AG09319 (cell line): ENCODE results near the gene GRK1.
A peak's percentile ranks its signal among the peaks of the same experiment; 100 is the strongest.

Experiments used
- DNase-seq: peaks from one replicate; pipeline ENCODE4 v3.0.0-alpha.2; 2010; ENCODE audit warnings: low read depth; ENCODE audit errors: extremely low read depth
- TF ChIP-seq, protein P1 (sequence below): IDR thresholded peaks from 2 replicates; pipeline ENCODE4 v1.5.1; 2011; ENCODE audit warnings: low read depth, mild to moderate bottlenecking, inconsistent platforms, low read length, moderate library complexity

The GRK1 gene

DNA sequence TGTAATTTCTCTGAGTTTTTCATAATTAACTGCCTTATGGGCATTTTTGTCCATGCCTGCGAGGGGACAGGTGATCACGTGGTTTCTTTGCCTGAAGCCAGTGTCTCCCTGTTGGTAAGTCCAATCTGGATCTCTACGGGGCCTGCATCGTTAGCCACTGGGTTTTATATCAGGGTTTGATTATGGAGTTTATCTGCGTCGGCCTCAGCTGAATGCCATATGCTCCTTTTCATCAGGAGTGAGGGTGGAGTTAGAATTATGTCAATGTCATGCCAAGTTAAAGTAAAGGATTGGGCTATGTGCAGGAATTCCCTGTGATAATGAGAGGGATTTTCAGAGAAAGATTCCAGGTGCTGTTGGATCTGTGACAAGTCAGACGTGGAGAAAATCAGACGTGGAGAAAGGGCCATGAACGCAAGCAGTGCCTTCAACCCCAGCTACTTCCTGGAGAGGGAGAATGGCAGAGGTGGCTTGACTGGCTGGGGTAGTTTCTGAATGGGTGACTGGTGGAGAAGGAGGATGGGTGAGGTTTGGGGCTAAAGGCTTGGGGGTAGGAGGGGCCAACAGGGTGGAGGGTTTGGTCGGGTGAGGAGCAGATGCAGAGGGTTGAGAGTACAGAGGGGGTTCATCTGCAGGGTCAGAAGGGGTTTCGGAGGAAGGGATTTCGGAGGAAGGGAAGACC is 116.3 kb downstream of the GRK1 start:
- TF ChIP-seq, protein P1, sequence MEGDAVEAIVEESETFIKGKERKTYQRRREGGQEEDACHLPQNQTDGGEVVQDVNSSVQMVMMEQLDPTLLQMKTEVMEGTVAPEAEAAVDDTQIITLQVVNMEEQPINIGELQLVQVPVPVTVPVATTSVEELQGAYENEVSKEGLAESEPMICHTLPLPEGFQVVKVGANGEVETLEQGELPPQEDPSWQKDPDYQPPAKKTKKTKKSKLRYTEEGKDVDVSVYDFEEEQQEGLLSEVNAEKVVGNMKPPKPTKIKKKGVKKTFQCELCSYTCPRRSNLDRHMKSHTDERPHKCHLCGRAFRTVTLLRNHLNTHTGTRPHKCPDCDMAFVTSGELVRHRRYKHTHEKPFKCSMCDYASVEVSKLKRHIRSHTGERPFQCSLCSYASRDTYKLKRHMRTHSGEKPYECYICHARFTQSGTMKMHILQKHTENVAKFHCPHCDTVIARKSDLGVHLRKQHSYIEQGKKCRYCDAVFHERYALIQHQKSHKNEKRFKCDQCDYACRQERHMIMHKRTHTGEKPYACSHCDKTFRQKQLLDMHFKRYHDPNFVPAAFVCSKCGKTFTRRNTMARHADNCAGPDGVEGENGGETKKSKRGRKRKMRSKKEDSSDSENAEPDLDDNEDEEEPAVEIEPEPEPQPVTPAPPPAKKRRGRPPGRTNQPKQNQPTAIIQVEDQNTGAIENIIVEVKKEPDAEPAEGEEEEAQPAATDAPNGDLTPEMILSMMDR, result no peak
- no peak for DNase-seq

DNA sequence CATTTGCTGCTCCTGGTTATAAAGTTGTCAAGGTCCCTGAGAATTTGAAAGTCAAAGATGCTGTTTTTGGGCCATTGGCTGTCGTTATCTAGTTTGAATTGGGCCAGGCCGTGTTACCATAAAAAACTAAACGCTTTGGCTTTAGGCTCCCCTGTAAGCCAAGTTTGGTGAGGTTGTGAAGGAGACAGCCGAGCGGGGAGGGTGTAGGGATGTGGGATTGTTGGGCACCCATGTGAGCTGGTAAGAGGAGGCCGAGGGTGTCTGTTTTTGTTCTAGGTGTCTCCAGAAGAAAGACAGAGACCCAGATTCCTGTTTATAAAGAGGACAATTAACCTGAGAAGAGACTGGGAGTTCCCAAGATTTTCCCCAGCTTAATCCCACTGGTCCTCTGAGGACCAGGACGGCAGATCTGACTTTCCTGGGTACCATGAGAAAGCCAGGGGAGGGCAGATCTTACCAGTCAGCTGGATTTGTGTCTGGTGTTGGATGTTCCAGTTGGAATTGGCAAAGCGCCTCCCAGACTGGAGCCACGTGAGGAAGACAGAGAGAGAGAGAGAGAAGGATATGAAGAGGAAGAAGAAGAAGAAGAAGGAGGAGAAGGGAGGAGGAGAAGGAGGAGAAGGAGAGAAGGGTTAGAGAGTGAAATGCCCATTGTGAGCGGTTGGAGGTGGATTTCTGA is 117.1 kb downstream of the GRK1 start:
- TF ChIP-seq, protein P1, result no peak

DNA sequence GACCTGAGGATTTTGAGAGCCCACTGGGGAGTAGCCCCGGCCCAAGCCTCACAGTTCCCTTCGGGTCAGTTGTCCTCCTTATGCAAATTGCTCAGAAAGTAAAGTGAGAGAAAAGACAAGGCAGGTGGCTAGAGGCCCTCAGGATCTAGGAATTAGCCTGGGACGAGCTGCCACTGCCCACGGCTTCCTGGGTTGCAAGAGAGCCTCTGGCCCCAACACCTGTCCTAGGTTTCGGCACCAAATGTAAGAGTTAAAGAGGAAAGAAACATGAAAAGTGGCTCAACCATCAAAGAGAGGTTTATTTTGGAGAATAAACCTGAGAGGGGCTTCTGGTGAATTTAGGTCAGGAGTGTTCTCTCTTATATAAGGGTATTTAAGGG is 117.6 kb downstream of the GRK1 start:
- DNase-seq, result no peak
- TF ChIP-seq, protein P1, result no peak

More for the DNA sequence above, 117.1 kb downstream of the GRK1 start:
- DNase-seq, result no peak

DNA sequence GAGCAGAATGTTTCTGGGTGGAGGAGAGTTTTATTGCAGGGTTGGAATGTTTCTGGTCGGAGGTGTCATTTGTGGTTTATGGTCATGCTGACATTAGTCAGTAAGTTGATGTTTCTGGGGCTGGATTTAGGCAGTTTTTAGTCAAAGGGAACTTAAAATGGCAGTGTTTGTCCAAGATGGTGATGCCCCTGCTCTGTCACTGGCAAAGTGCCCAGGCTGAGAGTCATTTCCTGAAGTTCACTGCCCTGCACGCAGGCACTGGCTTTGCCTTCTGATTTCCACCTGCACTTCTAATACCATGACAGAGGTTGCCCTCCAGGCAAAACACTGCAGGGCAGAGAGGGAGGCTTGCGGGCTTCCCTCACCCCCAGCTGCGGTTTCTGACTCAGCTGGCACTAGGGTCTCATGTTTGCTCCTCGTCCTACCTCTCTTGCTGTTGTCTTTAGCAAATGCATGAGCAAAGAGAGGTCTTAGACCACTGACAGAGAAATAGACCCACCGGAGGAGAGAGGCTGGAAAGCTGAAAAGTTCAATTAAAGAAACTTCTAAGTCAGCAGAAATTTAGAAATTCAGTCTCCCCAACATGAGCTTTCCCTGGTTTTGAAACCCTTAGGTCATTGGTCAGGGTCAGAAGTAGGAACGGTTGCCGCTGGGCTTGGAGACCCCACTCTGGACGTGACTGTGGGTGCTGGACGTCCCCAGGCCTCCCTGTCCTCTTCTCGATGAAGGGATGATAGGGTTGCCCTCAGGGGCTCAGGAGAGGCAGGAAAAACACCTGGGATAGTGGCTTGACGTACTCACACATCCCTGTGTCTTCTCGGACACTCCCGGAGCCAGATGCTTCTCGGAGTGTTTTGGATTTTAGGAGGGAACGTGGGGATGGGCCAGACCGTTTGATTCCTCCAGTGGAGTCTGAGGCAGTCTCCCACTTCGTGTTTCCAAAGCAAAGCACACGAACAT is 118.3 kb downstream of the GRK1 start:
- DNase-seq, result peak; percentile 15
- TF ChIP-seq, protein P1, result no peak

DNA sequence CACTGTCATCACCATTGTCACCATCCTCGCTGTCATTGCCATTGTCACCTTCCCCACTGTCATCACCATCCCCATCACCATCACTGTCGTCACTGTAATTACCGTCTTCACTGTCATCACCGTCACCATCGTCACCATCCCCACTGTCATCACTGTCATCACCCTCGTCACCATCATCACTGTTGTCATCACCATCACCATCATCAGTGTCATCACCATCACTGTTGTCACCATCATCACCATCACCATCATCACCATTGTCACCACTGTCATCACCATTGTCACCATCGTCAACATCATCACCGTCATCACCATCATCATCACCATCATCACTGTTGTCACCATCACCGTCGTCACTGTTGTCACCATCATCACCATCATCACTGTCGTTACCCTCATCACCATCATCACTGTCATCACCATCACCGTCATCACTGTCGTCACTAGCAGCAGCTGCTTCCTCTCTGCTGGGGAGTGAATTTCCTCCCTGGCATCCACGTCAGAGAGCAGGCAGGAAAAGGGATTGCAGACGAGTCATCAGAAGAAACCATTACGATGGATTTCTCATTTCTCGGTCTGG is 119.3 kb downstream of the GRK1 start:
- TF ChIP-seq, protein P1, result no peak
- no peak for DNase-seq
